T-cell (primary cell): Measurements from ENCODE around the gene DCK. TPM values are rescaled to one million over a fixed set of nuclear protein-coding genes. Genes with fewer than 3 reads are reported as not detected.
A peak's percentile ranks its signal among the peaks of the same experiment; 100 is the strongest.

Source experiments
- ATAC-seq, 4 experiments: fragments of 200-7000 bp in 3 of 4; fragments of 150-1000 bp in 1 of 4; cut with Tn5 transposase; replicated peaks in 1 of 4; 1 replicate in 3 of 4; 2 replicates in 1 of 4; pipeline ENCODE4 v1.10.0; 2021; ENCODE audit warnings: moderate library complexity in 3 of 4, mild to moderate bottlenecking in 2 of 4, moderate number of reproducible peaks in 1 of 4
- CTCF ChIA-PET, 2 donors: fragments of 300-600 bp; sonication (Branson Sonifier 250); formaldehyde crosslinking; loops; one replicate each; lab custom pipeline; 2022; ENCODE audit warnings: antibody characterized with exemption in 2 of 2; lab: Charles Lee
- POLR2A ChIA-PET, 2 donors: fragments of 300-600 bp; sonication (Branson Sonifier 250); formaldehyde crosslinking; loops; one replicate each; lab custom pipeline; 2022; ENCODE audit warnings: antibody characterized with exemption in 2 of 2; lab: Charles Lee
- DNase-seq, 35 experiments: peaks; one replicate each; pipeline versions ENCODE4 v3.0.0 to v3.0.0-alpha.2; 2013 to 2023
- H3K27ac ChIP-seq: one replicate; pipeline ENCODE4 v1.5.1; 2013; ENCODE audit warnings: low read length
- H3K27me3 ChIP-seq, 2 experiments: replicated peaks in 1 of 2; 1 replicate in 1 of 2; 2 replicates in 1 of 2; pipeline versions ENCODE4 v1.6.1 to v1.7.0; 2013; ENCODE audit warnings: low read length in 1 of 2, mixed read lengths in 1 of 2; ENCODE audit not compliant: control insufficient read depth in 2 of 2, insufficient read depth in 2 of 2; ENCODE audit errors: extremely low read depth in 1 of 2
- H3K36me3 ChIP-seq, 2 donors: 1 replicate in 1 of 2; 2 replicates in 1 of 2; pipeline versions ENCODE4 v1.6.1 to v1.7.0; 2013; ENCODE audit warnings: low read length in 1 of 2; ENCODE audit not compliant: control insufficient read depth in 2 of 2, insufficient read depth in 1 of 2; ENCODE audit errors: extremely low read depth in 1 of 2
- H3K4me1 ChIP-seq, 2 experiments: 1 replicate in 1 of 2; 2 replicates in 1 of 2; pipeline versions ENCODE4 v1.6.1 to v1.7.0; 2013; ENCODE audit warnings: low read length in 2 of 2, mixed read lengths in 1 of 2; ENCODE audit not compliant: insufficient read depth in 2 of 2, control insufficient read depth in 1 of 2; ENCODE audit errors: extremely low read depth in 1 of 2
- H3K4me3 ChIP-seq, 2 donors: 1 replicate in 1 of 2; 2 replicates in 1 of 2; pipeline versions ENCODE4 v1.5.1 to v1.7.0; 2013; ENCODE audit warnings: mild to moderate bottlenecking in 2 of 2, low read length in 1 of 2, moderate library complexity in 1 of 2; ENCODE audit not compliant: control insufficient read depth in 1 of 2; ENCODE audit errors: extremely low read depth in 1 of 2
- H3K9me3 ChIP-seq: 2 replicates; pipeline ENCODE4 v1.7.0; 2013
- H3K27ac Mint-ChIP-seq, 2 donors: one replicate each; pipeline ENCODE4 v1.8.0; 2020 to 2021; ENCODE audit warnings: mild to moderate bottlenecking in 2 of 2, mixed read lengths in 2 of 2
- H3K27me3 Mint-ChIP-seq, 2 donors: one replicate each; pipeline ENCODE4 v1.8.0; 2021 to 2022; ENCODE audit warnings: mixed read lengths in 2 of 2
- H3K36me3 Mint-ChIP-seq: one replicate; pipeline ENCODE4 v1.8.0; 2021; ENCODE audit warnings: mixed read lengths
- H3K4me1 Mint-ChIP-seq, 3 donors: one replicate each; pipeline ENCODE4 v1.8.0; 2020 to 2022; ENCODE audit warnings: mixed read lengths in 3 of 3, mild to moderate bottlenecking in 1 of 3
- H3K4me3 Mint-ChIP-seq, 3 donors: one replicate each; pipeline ENCODE4 v1.8.0; 2020 to 2022; ENCODE audit warnings: mild to moderate bottlenecking in 3 of 3, mixed read lengths in 3 of 3, moderate library complexity in 3 of 3
- H3K9me3 Mint-ChIP-seq, 3 donors: one replicate each; pipeline ENCODE4 v1.8.0; 2020 to 2022; ENCODE audit warnings: mixed read lengths in 3 of 3
- WGBS: methylation state at CpG from one replicate; pipeline ENCODE4 v1.1.5; 2013; ENCODE audit warnings: missing lambda C conversion rate; ENCODE audit not compliant: insufficient coverage; 5-methylcytosine and 5-hydroxymethylcytosine counted together
- total RNA-seq, 35 experiments: library from RNA in 6 of 35; stranded (reverse) in 6 of 35; fragments of 120-200 nt in 1 of 35; gene quantifications; one replicate each; pipeline versions ENCODE4 v1.2.1 to v1.2.4 and lab custom pipeline; 2013 to 2026

The DCK gene
- total RNA-seq, 5 donors from 2014 or later (not counting 1 experiment from before 2014, with no cell fraction given) = 25.9 to 50.7 (median 42.1) TPM

DNA sequence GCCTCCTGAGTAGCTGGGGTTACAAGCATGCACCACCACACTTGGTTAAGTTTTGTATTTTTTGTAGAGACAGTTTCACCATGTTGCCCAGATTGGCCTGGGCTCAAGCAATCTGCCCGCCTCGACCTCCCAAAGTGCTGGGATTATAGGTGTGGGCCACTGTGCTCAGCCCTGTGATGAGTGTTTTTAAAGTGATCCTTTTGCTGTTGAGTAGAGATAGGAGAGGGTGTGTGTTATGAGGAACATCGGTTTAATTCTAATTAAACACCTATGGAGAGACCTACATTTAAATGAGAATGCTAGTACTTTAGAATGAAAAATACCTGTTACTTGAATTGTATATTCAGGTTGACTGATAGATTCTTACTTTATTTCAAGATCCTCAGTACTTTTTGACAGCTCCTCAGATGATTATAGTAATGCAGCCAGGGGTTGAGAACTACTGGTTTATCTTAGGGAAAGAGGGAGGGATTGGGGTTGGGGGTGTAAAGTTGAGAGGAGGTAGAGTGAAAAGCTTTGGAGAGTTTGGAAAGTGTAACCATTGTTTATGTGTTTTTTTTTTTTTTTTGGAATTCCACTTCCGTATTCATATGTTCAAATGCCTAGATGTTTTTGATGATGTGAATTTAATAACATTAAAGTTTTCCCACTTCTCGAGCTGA lies 36.8 kb upstream of the DCK start:
- no peak overlapping the region for H3K27ac Mint-ChIP-seq

DNA sequence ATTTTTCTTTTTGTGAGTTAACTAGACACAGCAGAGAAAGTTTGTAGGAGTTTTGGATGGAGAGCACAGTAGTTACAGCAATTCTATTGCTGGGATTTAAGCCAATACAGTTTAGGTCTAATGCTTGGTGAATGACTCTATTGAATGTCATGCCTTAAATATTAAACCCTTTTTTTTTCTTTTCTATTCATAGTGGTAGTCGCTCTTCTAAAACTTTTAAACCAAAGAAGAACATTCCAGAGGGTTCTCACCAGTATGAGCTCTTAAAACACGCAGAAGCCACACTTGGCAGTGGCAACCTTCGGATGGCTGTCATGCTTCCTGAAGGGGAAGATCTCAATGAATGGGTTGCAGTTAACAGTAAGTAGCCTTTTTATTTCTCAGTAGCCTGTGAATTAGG lies 34.8 kb upstream of the DCK start:
- ChIA-PET POLR2A (interaction anchor here in 1 of 2 donors (0.6 kb wide), 1 partner anchor 28 kb away, joined by 7 read pairs; no protein-coding TSS in a partner anchor), CTCF (no interaction called here)
- no peaks in the 10 kb centered on the region for H3K9me3 ChIP-seq
- peaks cover 3 to 20% of the 10 kb centered on the region in 2 donors for H3K36me3 ChIP-seq
- DNase-seq = no peak
- no peaks in the 10 kb centered on the region for H3K27me3 ChIP-seq
- Mint-ChIP-seq H3K9me3 (no peaks in the 10 kb centered on the region), H3K4me3 (no peak overlapping the region), H3K27ac (no peak overlapping the region), H3K4me1 (peaks cover 2 to 7% (median 7%) of the 10 kb centered on the region in 3 donors), H3K27me3 (no peaks in the 10 kb centered on the region), H3K36me3 (peaks cover 17% of the 10 kb centered on the region)
- no CpG with 5 or more reads among the region's 3 CpGs for WGBS
- ATAC-seq = no peak
- no peak overlapping the region for H3K27ac ChIP-seq
- no peak overlapping the region for H3K4me3 ChIP-seq
- H3K4me1 ChIP-seq = no peaks in the 10 kb centered on the region

More for the DNA sequence above, 36.8 kb upstream of the DCK start:
- ChIA-PET POLR2A (interaction anchor here in 1 of 2 donors (0.6 kb wide), 1 partner anchor 37 kb away, joined by 3 read pairs; the partner anchor contains the start of gene DCK), CTCF (interaction anchor here (0.6 to 0.7 kb wide), 4 partner anchors 41 to 226 kb away, joined by 5 to 6 read pairs (median 5); no protein-coding TSS in a partner anchor)
- DNase-seq = no peak
- H3K4me1 ChIP-seq = no peaks in the 10 kb centered on the region
- no peaks in the 10 kb centered on the region for H3K9me3 ChIP-seq
- peaks cover 0 to 19% of the 10 kb centered on the region in 2 donors for H3K36me3 ChIP-seq
- no peak overlapping the region for H3K4me3 ChIP-seq
- peaks cover 6 to 7% (median 7%) of the 10 kb centered on the region in 3 donors for H3K4me1 Mint-ChIP-seq
- no peaks in the 10 kb centered on the region for H3K9me3 Mint-ChIP-seq
- WGBS = 100% methylated on average over 1 of the region's 5 CpGs
- H3K4me3 Mint-ChIP-seq = no peak overlapping the region
- H3K27me3 Mint-ChIP-seq = no peaks in the 10 kb centered on the region
- no peak overlapping the region for H3K27ac ChIP-seq
- peaks cover 10% of the 10 kb centered on the region for H3K36me3 Mint-ChIP-seq
- H3K27me3 ChIP-seq = no peaks in the 10 kb centered on the region
- ATAC-seq = no peak

DNA sequence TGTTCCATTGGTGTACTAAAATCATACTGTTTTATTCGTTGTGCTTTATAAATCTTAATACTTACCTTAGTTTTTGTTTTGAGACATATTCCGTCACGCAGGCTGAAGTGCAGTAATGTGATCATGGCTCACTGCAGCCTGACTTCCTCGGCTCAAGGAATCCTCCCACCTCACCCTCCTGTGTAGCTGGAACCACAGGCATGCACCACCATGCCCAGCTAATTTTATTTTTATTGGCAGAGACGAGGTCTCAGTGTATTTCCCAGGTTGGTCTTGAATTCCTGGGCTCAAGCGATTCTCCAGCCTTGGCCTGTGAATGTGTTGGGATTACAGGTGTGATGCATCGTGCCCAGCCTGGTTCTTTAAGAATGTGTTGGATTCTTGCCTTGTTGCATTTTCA lies 24.4 kb upstream of the DCK start:
- no peaks in the 10 kb centered on the region for H3K9me3 Mint-ChIP-seq
- Histone ChIP-seq H3K27me3 (no peaks in the 10 kb centered on the region), H3K4me1 (peaks cover 0 to 13% of the 10 kb centered on the region in 2 experiments), H3K27ac (no peak overlapping the region), H3K36me3 (peaks cover 4% of the 10 kb centered on the region in 2 donors), H3K9me3 (no peaks in the 10 kb centered on the region), H3K4me3 (no peak overlapping the region)
- 88% methylated on average over 3 of the region's 7 CpGs for whole genome bisulfite sequencing
- H3K36me3 Mint-ChIP-seq = peaks cover 16% of the 10 kb centered on the region
- no peaks in the 10 kb centered on the region for H3K27me3 Mint-ChIP-seq
- no peak for ATAC-seq
- no peak for DNase-seq
- peak overlapping the region in 1 of 2 donors; percentile 16 for H3K27ac Mint-ChIP-seq
- ChIA-PET POLR2A (no interaction called here), CTCF (interaction anchor here in 1 of 2 donors (1.2 kb wide), 1 partner anchor 17 kb away, joined by 3 read pairs; no protein-coding TSS in a partner anchor)
- H3K4me3 Mint-ChIP-seq = no peak overlapping the region
- peaks cover 11 to 27% (median 15%) of the 10 kb centered on the region in 3 donors for H3K4me1 Mint-ChIP-seq

DNA sequence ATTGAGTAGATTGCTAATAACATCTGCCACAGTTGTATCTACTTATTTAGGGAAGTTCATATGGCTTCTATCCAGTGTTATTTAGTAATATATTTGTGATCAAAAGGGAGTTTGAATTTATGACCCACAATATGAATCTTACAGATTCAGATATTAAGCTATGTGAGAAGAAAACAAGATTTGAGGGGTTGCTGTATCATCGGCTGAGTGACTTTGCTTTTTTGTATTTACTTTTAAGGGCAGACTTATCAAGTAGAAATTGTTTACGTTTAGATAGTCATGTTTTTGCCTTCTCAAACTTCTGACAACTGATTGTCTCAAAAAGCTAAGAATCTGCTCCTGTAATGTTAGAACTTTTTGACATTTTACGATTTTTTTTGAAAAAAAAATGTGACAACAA lies 17.2 kb upstream of the DCK start:
- H3K27ac ChIP-seq = no peak overlapping the region
- no peak overlapping the region for H3K27ac Mint-ChIP-seq
- ATAC-seq = no peak
- no peaks in the 10 kb centered on the region for H3K9me3 Mint-ChIP-seq
- DNase-seq = no peak
- POLR2A ChIA-PET = interaction anchor here in 1 of 2 donors (0.7 kb wide), 1 partner anchor 1383 kb away, joined by 6 read pairs; no protein-coding TSS in a partner anchor
- peaks cover 0 to 5% of the 10 kb centered on the region in 2 experiments for H3K4me1 ChIP-seq
- no CpG with 5 or more reads among the region's 3 CpGs for WGBS
- H3K36me3 ChIP-seq = peaks cover 5 to 12% of the 10 kb centered on the region in 2 donors
- H3K36me3 Mint-ChIP-seq = peaks cover 30% of the 10 kb centered on the region
- no peaks in the 10 kb centered on the region for H3K27me3 Mint-ChIP-seq
- no peaks in the 10 kb centered on the region for H3K9me3 ChIP-seq
- H3K4me3 ChIP-seq = no peak overlapping the region
- peaks cover 1 to 9% (median 5%) of the 10 kb centered on the region in 3 donors for H3K4me1 Mint-ChIP-seq
- H3K27me3 ChIP-seq = no peaks in the 10 kb centered on the region
- H3K4me3 Mint-ChIP-seq = no peak overlapping the region
- CTCF ChIA-PET = interaction anchor here in 1 of 2 donors (0.7 kb wide), 1 partner anchor 344 kb away, joined by 3 read pairs; no protein-coding TSS in a partner anchor

DNA sequence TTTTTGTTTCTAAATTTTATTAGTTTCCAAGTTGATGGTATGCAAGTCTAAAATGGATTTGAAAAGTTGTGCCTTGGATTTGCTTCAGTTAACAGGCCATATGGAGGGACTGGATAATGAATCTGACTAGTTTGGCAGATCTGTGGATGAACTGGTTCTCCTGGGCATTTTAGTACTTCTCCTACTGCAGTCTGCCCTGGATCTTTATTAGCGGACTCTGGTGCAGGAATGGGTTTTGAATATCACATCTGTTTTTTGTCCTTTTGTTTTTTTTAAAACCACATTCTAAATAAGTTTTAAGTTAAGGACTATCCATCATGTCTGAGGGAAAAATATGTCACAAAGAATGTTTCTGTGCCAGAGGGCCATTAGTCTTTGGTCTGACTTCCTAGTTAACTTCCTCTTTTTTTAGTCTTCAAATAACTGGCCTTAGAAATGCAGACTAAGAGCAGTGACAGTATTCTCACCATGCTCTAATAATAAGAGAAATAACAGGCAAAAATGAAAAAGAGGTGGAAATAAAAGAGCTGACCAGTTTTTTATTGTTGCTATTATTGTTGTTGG lies 13.9 kb upstream of the DCK start:
- no peaks in the 10 kb centered on the region for H3K9me3 ChIP-seq
- ATAC-seq (no peak), DNase-seq (no peak)
- Mint-ChIP-seq H3K27ac (no peak overlapping the region), H3K27me3 (no peaks in the 10 kb centered on the region), H3K9me3 (no peaks in the 10 kb centered on the region), H3K4me3 (no peak overlapping the region), H3K4me1 (peaks cover 0 to 2% (median 0%) of the 10 kb centered on the region in 3 donors), H3K36me3 (peaks cover 23% of the 10 kb centered on the region)
- CTCF ChIA-PET = no interaction called here
- no peak overlapping the region for H3K4me3 ChIP-seq
- no CpG with 5 or more reads among the region's 1 CpG for WGBS
- H3K36me3 ChIP-seq = peaks cover 5 to 8% of the 10 kb centered on the region in 2 donors
- no peaks in the 10 kb centered on the region for H3K27me3 ChIP-seq
- H3K27ac ChIP-seq = no peak overlapping the region
- no peaks in the 10 kb centered on the region for H3K4me1 ChIP-seq
- POLR2A ChIA-PET = no interaction called here

DNA sequence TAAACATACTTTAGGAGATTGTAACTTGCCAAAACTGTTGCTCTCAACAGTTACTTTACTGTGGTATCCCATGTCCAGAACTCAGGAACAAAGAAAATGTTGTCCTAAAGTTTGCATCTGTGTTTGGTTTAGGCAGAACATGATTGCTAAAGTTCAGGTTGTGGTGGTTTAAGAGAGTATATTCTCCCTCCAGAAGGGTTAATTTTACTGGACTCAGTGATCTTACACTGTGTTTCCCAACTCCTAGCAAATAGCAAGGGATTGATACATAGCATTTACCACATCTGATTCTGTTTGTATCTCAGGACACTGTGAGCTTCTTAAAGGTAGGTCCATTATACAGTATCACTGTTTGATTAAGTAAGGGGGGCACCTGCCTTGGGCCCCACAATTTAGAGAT lies 13.3 kb upstream of the DCK start:
- no peak overlapping the region for H3K27ac ChIP-seq
- ATAC-seq (no peak), DNase-seq (no peak)
- Mint-ChIP-seq H3K4me1 (peaks cover 0 to 2% (median 0%) of the 10 kb centered on the region in 3 donors), H3K27ac (no peak overlapping the region), H3K36me3 (peaks cover 23% of the 10 kb centered on the region), H3K9me3 (no peaks in the 10 kb centered on the region), H3K27me3 (no peaks in the 10 kb centered on the region), H3K4me3 (no peak overlapping the region)
- CTCF ChIA-PET = interaction anchor here in 1 of 2 donors (1.2 kb wide), 1 partner anchor 29 kb away, joined by 3 read pairs; no protein-coding TSS in a partner anchor
- no peaks in the 10 kb centered on the region for H3K4me1 ChIP-seq
- POLR2A ChIA-PET = no interaction called here
- no peak overlapping the region for H3K4me3 ChIP-seq
- H3K36me3 ChIP-seq = peaks cover 5% of the 10 kb centered on the region in 2 donors
- no peaks in the 10 kb centered on the region for H3K9me3 ChIP-seq
- no peaks in the 10 kb centered on the region for H3K27me3 ChIP-seq
